NCI-H345 (cell line): ENCODE measurements around the gene VIPR2.

Experiments
- DNase-seq: peaks from one replicate; lab custom pipeline; 2025; lab: John Stamatoyannopoulos, UW

Gene VIPR2

GRCh38 chr7:159023746-159024145 lies 120.9 kb downstream of the VIPR2 start:
- DNase-seq, result no peak

GRCh38 chr7:159023206-159023605 lies 121.5 kb downstream of the VIPR2 start:
- no peak for DNase-seq

GRCh38 chr7:159022238-159022993 lies 122.3 kb downstream of the VIPR2 start:
- peak; percentile 59 for DNase-seq

GRCh38 chr7:159020987-159021386 lies 123.7 kb downstream of the VIPR2 start:
- DNase-seq, result no peak

- DNase-seq, result peak; percentile 49
Observed at GRCh38 chr7:159019111-159019510, 125.6 kb downstream of the VIPR2 start.

- no peak for DNase-seq
Observed at GRCh38 chr7:159017741-159018140, 126.9 kb downstream of the VIPR2 start.

GRCh38 chr7:159017210-159017609 lies 127.5 kb downstream of the VIPR2 start:
- DNase-seq, result no peak

- DNase-seq, result no peak
Observed at GRCh38 chr7:159016591-159016990, 128.1 kb downstream of the VIPR2 start.

GRCh38 chr7:159015454-159016410 lies 128.9 kb downstream of the VIPR2 start:
- no peak for DNase-seq

GRCh38 chr7:159015081-159015453 lies 129.6 kb downstream of the VIPR2 start:
- no peak for DNase-seq

- DNase-seq, result no peak
Observed at GRCh38 chr7:159014297-159015062, 130.2 kb downstream of the VIPR2 start.

GRCh38 chr7:159013825-159014289 lies 130.8 kb downstream of the VIPR2 start:
- DNase-seq, result no peak

- DNase-seq, result no peak
Observed at GRCh38 chr7:159013181-159013690, 131.4 kb downstream of the VIPR2 start.

- no peak for DNase-seq
Observed at GRCh38 chr7:159012353-159013069, 132.2 kb downstream of the VIPR2 start.

GRCh38 chr7:159011722-159012022 lies 133.0 kb downstream of the VIPR2 start:
- no peak for DNase-seq

GRCh38 chr7:159010937-159011721 lies 133.5 kb downstream of the VIPR2 start:
- DNase-seq, result no peak

GRCh38 chr7:159010411-159010810 lies 134.3 kb downstream of the VIPR2 start:
- DNase-seq, result no peak

- no peak for DNase-seq
Observed at GRCh38 chr7:159009951-159010350, 134.7 kb downstream of the VIPR2 start.

GRCh38 chr7:159008417-159008816 lies 136.2 kb downstream of the VIPR2 start:
- DNase-seq, result no peak

- DNase-seq, result no peak
Observed at GRCh38 chr7:159007996-159008389, 136.7 kb downstream of the VIPR2 start.
